Hematopoietic multipotent progenitor cell treated with erythropoietin and hydrocortisone succinate and interleukin-3 and kit ligand, for 4 days (in vitro differentiated cells): ENCODE results near the gene BICDL2.

Source experiments
- DNase-seq: peaks from one replicate; pipeline ENCODE4 v3.0.0-alpha.2; 2015

BICDL2 gene

DNA sequence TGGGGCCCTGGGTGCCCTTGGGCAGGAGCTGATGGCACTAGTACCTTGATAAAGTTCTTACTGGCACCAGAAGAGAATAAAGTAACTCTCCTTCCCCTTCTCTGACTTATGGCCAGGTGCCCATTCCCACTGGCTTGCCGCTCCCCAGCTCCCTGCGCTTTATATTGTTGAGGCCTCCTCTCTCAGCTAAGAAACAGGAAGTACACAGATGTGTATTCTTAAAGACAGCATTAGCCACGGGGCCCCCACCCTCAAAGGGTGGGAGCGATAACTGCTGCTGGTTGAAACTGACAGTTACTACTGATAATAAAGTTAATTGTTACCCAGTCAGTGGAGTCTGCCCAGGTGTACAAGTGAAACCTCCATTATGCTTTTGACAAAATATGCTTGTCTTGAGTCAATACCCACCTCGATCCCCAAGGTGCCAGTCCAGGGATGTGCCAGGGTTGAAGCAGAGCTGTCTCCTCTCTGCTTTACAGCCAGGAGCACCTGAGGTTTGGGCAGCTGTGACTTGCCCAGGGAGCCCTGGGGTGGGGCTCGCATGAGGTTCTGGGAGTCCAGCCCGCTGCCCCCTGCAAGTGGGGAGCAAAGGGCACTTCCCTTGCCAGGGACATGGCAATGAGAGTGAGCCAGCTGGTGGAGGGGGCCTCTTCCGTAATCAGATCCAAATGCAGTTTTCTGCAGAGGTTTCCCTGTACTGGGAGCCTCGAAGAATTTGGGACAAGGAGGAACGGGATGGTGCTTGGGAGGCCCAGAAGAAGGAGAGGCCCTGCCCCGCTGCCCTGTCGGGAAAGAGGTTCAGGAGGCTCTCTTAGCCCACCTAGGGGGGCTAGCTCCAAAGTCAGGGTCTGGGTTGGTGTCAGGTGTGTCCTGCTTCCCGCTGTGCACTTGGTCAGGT is 29.4 kb downstream of the BICDL2 start:
- DNase-seq, result peak; percentile 89

DNA sequence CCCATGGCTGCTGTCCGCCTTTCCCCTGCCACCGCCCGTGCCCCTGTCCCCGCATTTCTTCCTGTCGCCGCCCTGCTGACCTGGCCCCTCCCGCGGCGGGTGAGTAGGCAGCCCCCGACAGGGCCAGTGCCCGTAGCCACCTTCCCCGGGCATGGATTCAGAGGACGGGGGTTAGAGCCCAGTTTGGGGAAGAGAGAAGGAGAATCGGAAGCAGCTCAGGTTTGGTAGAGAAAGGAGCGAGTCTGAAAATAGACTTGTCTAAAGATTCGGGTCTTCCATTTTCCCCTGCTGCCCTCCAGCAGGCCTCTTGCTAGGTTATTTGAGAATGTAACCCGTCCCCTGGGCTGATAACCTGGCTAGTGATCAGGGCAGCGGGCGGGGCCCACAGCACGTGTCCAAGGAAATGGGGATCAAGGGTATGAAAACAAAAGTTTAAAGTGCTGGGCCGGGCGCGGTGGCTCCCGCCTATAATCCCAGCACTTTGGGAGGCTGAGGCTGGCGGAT is 31.9 kb downstream of the BICDL2 start:
- DNase-seq, result peak; percentile 63

DNA sequence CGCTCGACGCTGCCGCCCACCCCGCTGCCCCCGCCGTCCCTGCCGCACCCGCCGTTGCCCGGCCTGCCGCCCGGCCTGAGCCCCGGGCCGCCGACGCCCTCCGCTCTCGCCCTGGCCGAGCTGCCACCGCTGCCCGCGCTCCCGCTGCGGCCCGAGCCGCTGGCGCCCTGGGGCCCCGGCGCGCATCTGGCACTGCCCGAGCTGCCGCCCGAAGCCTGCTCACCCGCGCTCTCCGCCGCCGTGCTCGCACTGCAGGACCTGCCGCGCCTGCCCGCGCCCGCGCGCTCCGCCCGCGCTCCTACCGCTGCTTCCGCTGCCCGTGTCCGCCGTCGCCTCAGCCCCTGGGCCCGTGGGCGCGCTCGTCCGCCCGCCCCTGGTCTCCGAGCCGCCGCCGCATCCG is 32.4 kb downstream of the BICDL2 start:
- peak; percentile 59 for DNase-seq

GRCh38 chr16:3003582-3004270 is 33.0 kb downstream of the BICDL2 start:
- DNase-seq, result peak; percentile 100

- DNase-seq, result no peak
These were observed 35.4 kb downstream of the BICDL2 start for GRCh38 chr16:3001316-3001715.

DNA sequence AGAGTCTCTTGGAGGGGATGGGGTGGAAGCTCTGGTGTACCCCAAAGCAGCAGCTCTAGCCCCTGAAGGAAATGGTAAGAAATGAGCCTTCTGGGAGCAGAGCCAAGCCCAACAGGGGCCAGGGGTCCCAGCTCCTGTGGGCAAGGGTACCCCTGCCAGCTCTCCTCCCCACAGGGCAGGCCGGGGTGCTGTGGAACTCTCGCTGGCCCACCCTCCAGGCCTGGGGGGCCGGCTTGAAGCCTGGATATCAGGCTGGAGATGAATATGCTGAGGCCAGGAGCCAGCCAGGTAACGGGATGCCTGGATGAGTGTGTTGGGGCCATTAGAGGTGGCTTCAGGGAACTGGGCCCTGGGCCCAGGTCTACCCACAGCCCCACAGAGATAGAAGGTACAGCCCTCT is 36.2 kb downstream of the BICDL2 start:
- DNase-seq, result no peak

DNA sequence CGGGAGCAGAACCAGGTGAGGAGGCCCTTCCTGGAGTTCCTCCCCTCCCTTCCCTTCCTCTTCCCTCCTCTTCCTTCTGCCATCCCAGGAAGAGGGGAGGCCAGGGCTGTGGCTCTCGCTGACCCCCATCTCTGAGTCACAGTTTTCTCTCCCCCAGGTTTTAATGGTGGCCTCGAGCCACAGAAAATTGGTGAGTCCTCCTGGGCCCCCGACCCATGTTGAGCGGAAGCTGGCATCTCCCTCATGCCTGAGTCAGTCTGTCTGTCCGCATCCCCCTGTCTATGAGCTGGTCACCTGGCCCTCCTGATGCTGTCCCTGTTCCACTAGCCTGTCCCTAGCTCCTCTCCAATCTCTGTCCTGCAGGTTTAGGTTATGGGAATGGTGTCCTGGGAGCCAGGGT is 36.8 kb downstream of the BICDL2 start:
- DNase-seq, result no peak

DNA sequence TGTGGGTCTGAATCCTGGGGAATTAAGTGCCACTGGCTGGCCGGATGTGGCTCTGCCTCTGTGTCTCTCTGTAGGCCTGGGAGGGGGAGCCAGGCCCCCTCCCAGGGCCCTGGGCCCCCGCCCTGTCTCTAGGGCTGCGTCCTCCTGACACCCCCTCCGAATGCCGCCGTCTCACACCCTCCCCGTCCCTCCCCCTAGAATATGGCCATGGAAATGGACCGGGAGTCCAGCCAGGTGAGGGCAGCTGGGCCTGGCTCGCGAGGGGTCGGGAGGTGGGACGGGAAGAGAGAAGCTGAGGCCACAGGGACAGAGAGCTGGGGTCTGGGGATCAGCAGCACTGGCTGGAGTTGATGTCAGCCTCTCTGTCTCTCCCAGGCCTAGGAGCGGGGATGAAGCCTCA is 40.4 kb downstream of the BICDL2 start:
- DNase-seq, result no peak

- no peak for DNase-seq
These were observed 44.2 kb downstream of the BICDL2 start for GRCh38 chr16:2992383-2993081.

GRCh38 chr16:2991566-2992261 is 45.0 kb downstream of the BICDL2 start:
- no peak for DNase-seq

DNA sequence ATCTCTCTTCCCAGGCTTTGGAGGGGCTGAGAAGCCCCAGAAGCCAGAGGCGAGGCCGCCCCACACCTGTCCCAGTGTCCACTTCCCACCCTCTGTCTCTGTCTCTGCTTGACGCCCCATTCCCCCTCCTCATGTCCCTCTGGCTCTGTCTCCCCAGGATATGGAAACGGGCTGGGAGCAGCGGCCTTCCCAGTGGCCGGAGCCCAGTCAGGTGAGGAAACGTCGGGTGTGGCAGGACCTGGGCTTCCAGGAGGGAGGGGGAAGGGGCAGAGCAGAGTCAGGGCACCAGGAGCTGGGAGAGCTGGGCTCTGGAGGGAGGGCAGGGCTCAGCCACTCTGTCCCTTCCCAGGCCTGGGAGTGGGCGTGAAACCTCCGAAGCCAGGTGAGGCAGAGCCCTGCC is 45.9 kb downstream of the BICDL2 start:
- DNase-seq, result no peak

- no peak for DNase-seq
These were observed 48.1 kb downstream of the BICDL2 start for GRCh38 chr16:2988590-2989099.

DNA sequence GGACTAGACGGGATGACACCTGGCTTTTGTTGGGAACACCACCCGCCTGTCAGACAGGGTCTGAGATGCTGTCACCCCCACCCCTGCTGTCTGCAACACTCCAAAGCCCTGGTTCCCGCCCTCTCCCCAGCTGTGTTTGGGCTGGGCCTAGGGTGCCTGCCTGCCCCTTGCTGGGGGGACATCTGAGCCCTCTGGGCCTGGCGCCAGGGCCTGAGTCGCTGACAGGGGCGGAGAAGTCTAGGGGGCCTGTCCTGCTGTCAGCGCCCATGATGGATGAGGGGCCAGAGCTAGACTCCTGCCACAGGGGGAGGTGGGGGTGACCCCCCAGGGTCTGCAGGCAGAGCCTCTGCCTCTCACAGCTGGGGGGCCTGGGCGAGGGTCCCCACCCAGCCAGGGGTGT is 48.9 kb downstream of the BICDL2 start:
- peak; percentile 34 for DNase-seq

GRCh38 chr16:2987286-2987685 is 49.5 kb downstream of the BICDL2 start:
- no peak for DNase-seq

DNA sequence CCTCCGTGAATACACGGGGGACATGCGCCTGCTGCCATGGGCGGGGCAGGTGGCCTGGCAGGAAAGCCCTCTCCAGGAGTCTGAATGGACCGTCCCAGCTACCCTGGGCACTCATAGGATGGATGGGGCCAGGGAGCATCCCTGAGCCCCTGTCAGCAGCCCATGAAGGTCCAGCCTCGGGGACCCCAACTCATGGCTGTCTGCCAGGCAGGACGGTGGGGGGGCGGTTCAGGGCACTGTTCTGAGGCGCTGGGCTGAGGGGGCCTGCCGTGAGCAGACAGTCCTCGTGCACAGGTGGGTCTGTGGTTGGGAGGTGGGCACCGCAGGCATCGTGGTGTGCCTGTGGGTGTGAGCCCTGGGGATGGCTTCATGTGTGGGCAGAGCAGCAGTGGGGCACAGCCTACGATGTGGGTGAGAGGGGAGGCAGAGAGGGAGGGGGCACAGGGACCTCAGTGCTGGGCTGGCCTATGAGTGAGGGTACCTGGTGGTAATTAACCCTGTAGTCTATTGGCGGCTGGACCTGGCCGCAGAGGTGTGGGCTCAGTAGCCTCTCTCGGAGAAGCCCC is 50.0 kb downstream of the BICDL2 start:
- DNase-seq, result no peak

DNA sequence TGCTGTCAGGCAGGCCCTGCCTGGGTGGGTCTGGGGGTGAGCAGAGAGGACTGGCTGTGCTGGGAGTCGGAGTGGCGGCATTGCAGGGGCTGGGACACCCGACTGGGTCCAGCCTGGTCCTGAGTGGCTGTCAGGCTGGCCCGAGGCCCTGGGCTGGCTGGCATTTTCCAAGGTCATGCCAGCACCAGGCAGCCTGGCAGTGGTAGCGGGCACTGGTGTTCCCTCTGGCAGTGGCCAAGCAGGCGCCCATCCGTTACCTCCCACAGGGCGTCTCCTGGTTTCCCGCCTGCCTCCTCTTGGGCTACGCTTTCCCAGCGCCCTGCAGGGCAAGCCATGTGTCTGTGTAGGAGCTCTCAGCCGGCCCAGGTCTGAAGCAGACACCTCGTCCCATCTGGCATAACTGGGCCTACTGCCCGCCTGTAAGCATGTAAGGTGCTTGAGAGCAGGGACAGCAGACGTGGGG is 50.8 kb downstream of the BICDL2 start:
- no peak for DNase-seq

DNA sequence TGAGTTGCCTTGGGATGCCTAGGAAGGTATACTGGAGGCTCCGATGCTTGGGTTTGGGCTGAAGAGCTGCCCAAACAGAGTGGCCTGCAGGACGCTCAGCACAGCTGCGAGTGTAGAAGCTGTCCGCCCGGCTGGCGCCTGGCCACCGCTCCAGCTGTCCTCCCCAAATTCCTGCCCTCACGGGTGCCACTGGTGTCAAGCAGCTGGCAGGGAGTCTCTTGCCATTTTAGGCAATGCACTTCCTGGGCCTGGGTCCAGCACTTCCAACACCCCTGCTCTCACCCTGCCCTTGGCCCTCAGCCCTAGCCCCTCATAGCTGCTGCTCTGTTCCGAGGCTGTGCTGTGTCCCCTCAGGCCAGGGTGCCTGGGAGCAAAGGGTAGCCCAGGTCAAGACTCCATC is 51.3 kb downstream of the BICDL2 start:
- no peak for DNase-seq

DNA sequence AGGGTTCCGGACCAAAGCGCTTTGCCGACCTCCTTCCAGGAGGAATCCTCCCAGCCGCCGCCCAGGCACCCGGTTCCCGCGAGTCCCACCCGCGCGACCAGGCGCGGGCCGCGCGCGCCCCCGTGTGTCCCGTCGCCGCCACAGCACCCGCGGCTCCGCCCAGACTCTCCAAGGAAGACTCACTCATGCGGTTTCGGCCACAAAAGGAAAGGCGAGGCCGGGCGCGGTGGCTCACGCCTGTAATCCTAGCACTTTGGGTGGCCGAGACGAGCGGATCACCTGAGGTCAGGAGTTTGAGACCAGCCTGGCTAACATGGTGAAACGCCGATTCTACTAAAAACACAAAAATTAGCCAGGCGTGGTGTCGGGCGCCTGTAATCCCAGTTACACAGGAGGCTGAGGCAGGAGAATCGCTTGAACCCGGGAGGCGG is 53.0 kb downstream of the BICDL2 start:
- peak; percentile 88 for DNase-seq

DNA sequence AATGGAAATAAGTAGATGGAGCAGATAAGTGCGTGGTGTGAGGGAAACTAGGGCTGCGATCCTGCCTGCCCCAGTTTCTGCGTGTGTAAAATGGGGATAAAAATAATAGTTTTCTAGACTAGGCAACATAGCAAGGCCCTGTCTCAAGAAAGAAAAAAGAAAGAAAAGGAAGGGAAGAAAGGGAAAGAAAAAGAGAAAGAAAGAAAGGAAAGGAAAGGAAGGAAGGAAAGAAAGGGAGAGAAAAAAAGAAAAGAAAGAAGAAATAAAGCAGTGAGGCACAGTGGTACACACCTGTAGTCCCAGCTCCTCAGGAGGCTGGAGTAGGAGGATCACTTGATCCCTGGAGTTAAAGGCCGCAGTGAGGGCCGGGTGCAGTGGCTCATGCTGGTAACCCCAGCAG is 54.3 kb downstream of the BICDL2 start:
- no peak for DNase-seq

- DNase-seq, result no peak
These were observed 54.9 kb downstream of the BICDL2 start for GRCh38 chr16:2981899-2982250.

- no peak for DNase-seq
These were observed 55.4 kb downstream of the BICDL2 start for GRCh38 chr16:2981177-2981898.
